OCI-LY7 (cell line): ENCODE measurements around the gene AKAP12.

Source experiments
- EZH2phosphoT487 ChIP-seq: fragments of 200-600 bp; sonication (generic); IDR thresholded peaks from 2 replicates; pipeline ENCODE4 v1.6.1; 2018; ENCODE audit warnings: low read depth, borderline replicate concordance, mild to moderate bottlenecking, mixed run types, antibody characterized with exemption, low read length, moderate library complexity, mixed read lengths
- TF ChIP-seq, protein P1 (sequence below): fragments of 200-600 bp; sonication (generic); conservative IDR thresholded peaks from 2 replicates; pipeline ENCODE4 v1.5.1; 2014; ENCODE audit warnings: mild to moderate bottlenecking, antibody characterized with exemption, low read length, moderate library complexity, mixed read lengths

DNA sequence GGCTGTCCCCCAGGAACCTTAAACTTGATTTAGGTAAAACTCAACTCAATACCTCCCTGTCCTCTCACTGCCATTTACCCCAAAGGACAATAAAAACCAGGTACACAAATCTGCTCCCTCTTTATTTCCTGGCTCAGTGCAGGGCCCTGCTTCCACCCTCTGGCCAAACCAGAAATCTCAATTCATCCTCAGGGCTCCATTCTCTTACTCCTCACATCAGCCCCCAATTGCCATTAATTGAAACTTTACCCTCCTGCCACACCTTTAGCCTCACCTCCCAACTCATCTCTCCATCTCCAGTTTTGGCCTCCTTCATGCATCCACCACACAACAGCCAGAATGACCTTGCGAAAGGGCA is 141.1 kb downstream of the AKAP12 start:
- TF ChIP-seq, protein P1, sequence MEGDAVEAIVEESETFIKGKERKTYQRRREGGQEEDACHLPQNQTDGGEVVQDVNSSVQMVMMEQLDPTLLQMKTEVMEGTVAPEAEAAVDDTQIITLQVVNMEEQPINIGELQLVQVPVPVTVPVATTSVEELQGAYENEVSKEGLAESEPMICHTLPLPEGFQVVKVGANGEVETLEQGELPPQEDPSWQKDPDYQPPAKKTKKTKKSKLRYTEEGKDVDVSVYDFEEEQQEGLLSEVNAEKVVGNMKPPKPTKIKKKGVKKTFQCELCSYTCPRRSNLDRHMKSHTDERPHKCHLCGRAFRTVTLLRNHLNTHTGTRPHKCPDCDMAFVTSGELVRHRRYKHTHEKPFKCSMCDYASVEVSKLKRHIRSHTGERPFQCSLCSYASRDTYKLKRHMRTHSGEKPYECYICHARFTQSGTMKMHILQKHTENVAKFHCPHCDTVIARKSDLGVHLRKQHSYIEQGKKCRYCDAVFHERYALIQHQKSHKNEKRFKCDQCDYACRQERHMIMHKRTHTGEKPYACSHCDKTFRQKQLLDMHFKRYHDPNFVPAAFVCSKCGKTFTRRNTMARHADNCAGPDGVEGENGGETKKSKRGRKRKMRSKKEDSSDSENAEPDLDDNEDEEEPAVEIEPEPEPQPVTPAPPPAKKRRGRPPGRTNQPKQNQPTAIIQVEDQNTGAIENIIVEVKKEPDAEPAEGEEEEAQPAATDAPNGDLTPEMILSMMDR = no peak
- TF ChIP-seq EZH2phosphoT487 = no peak
